HUES6 (cell line): Measurements from ENCODE around the gene AARS2.

Experiments
- H3K27ac ChIP-seq: 2 replicates; pipeline ENCODE4 v1.7.0; 2013; ENCODE audit warnings: low read depth, mild to moderate bottlenecking, low read length, inconsistent platforms
- H3K27me3 ChIP-seq: 2 replicates; pipeline ENCODE4 v1.6.1; 2013; ENCODE audit warnings: low read length; ENCODE audit not compliant: control insufficient read depth, insufficient read depth
- H3K36me3 ChIP-seq: 2 replicates; pipeline ENCODE4 v1.6.1; 2013; ENCODE audit warnings: low read length; ENCODE audit not compliant: control insufficient read depth, insufficient read depth
- H3K4me1 ChIP-seq: 2 replicates; pipeline ENCODE4 v1.6.1; 2013; ENCODE audit warnings: low read length; ENCODE audit not compliant: control insufficient read depth, insufficient read depth
- H3K4me3 ChIP-seq: 2 replicates; pipeline ENCODE4 v1.5.1; 2013; ENCODE audit warnings: low read depth, low read length
- H3K9ac ChIP-seq: one replicate; pipeline ENCODE4 v1.6.1; 2013; ENCODE audit warnings: mild to moderate bottlenecking, low read length
- H3K9me3 ChIP-seq: 2 replicates; pipeline ENCODE4 v1.6.1; 2013; ENCODE audit warnings: low read depth, low read length; ENCODE audit not compliant: control insufficient read depth, insufficient read depth

The AARS2 gene

DNA sequence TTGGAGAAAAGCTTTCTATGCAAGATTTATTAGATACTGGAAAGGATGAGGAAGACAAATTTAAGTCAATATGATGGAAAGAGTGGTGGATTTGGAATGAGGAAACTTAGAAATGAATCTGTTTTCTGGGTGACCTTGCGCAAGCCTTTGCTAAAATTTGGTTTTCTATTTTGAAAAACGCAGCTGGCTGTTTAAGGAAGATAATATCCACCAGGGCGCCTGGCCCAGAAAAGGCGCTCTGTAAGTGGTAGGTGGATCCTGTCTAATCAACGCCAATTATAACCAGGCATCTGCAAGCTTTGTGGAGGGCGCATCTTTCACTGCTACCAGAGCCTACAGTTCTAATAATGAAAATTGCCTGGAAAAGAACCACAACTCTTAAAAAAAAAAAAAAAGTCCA, 28.9 kb upstream of the AARS2 start:
- Histone ChIP-seq H3K27ac (no peak overlapping the region), H3K9me3 (no peaks in the 10 kb centered on the region), H3K4me3 (no peak overlapping the region), H3K36me3 (no peaks in the 10 kb centered on the region), H3K27me3 (peaks cover 31% of the 10 kb centered on the region), H3K9ac (no peak overlapping the region), H3K4me1 (peaks cover 3% of the 10 kb centered on the region; the same call in 1 of the 2 replicates)

DNA sequence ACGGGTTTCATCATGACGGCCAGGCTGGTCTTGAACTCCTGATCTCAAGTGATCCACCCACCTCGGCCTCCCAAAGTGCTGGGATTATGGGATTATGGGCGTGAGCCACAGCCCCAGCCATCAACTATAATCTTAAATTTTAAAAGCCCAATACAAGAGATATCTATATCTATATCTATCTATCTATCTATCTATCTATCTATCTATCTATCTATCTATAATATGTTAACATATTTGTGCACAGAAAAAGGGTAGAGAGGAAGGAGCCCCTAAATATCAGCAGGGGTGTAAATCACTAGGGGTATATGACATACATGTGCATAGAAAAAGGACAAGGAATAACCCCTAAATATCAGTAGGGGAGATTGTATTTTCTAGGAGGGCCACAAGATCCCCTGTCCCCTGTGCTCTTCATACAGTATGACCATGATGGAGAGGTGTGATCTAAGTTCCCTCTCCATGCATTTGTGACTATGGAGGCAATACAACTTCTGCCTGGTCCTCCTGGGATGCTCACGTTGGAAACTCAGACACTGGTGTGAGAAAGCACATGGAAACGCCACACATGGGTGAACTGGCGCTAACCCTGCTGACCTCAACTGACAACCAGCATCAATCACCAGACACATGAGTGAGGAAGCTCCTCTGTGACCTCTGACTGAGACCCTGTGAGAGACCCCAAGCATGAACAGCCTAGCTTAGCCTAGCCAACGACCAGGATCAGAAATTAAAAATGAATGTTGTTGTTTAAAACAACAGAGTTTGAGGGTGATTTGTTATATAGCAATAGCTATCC, 28.1 kb upstream of the AARS2 start:
- Histone ChIP-seq H3K36me3 (no peaks in the 10 kb centered on the region), H3K4me1 (peaks cover 4% of the 10 kb centered on the region; the same call in 1 of the 2 replicates), H3K4me3 (no peak overlapping the region), H3K9me3 (no peaks in the 10 kb centered on the region), H3K9ac (no peak overlapping the region), H3K27me3 (peaks cover 31% of the 10 kb centered on the region), H3K27ac (no peak overlapping the region)

DNA sequence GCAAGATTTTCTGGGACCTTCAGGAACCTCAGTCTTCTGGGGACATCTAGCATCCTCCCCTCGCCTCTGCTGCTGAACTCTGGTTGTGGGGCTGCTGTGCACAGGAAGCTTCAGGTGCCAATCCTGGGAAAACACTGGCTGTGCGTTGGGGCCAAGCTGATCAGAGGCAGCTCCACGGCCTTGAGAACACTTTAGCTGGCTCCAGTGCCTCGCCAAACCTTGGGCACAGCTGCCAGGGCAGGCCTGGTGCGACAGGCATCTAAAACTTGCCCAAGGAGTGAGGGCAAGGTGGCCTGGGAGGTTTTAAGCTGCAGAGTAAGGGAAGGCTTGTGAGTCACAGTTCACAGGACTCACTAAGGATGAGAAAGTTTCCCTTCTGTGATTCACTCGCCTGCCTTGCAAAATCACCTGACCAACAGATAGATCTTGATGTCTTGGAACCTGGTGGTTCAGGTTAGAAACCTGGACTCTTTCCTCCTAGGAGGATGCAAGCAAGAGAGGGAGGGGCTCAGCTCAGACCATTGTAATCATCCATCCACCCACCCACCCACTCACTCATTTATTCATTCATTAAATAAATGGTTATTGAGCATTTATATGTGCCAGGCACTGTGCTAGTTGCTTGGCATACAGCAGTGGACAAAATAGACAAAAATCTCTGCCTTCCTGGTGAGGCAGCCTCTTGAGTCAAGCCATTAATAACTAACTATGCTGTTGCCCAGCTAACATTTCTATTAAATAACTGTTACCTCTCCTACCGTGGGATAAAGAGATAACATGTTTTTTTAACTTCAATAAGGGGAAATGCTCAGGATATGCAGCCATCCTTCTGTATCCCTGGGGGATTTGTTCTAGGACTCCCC, 26.8 kb upstream of the AARS2 start:
- Histone ChIP-seq H3K27me3 (peaks cover 31% of the 10 kb centered on the region), H3K9me3 (no peaks in the 10 kb centered on the region), H3K4me1 (peaks cover 11% of the 10 kb centered on the region), H3K9ac (no peak overlapping the region), H3K4me3 (no peak overlapping the region), H3K27ac (no peak overlapping the region), H3K36me3 (no peaks in the 10 kb centered on the region)

DNA sequence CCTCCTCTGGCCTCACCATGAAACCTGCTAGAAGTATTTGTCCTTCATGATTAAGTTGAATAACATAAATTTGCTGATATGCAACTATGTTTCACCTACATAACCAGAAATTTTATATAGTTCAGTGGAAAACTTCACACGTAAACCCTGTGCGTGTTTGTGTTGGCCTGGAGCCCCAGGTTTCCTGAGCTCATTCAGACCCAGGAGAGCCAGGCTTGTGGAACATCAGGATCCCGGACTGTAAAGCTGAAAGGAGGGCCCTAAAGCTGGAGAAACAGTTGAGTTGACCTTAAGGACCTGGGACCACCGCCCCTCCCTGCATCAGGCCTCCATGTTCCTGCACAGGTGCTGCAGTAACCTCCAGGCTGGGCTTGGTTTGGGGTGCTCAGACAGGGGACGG, 26.2 kb upstream of the AARS2 start:
- no peak overlapping the region for H3K9ac ChIP-seq
- no peaks in the 10 kb centered on the region for H3K9me3 ChIP-seq
- H3K4me3 ChIP-seq = no peak overlapping the region
- H3K36me3 ChIP-seq = no peaks in the 10 kb centered on the region
- H3K27me3 ChIP-seq = peaks cover 31% of the 10 kb centered on the region
- peaks cover 11% of the 10 kb centered on the region for H3K4me1 ChIP-seq
- H3K27ac ChIP-seq = no peak overlapping the region

DNA sequence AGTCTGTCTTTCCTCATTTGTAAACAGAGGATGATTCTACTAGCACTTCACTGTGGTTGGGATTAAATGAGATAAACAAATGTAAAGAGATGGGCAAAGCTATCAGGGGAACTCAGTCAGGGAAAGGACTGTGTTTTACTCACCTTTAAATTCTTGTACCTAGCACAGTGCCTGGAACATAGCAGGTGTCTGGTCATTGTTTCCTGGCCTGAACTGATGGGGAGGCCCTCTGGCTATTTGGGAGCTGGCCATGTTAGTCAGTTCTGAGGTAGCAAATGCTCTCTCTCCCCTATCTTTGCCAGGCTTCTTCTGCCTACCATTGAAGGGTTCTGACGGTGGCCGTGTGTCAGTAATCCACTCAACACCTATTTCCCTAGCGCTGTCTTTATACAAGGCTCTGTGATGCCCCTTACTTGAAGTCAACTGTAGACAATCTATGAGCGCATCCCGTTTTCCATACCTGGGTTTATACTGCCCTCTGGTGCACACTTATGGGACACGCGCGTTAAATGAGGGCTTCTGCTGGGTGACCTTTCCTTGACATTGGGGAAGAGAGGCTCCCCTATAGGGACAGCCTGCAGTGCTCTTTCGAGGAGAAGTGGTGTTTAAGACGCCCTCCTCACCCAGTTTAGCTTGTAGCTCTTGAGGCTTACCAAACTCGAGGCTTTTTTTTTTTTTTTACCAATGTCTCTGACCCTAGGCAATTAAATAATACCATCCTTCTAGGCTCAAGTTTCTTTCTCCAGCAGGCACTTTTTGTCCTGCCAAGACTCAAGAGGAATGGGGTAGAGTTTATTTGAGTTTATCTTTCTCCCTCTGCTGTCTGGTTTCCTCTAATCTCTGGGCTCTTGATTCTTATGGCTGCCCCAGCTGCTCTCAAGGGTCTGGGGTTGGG, 25.3 kb upstream of the AARS2 start:
- H3K9ac ChIP-seq = no peak overlapping the region

DNA sequence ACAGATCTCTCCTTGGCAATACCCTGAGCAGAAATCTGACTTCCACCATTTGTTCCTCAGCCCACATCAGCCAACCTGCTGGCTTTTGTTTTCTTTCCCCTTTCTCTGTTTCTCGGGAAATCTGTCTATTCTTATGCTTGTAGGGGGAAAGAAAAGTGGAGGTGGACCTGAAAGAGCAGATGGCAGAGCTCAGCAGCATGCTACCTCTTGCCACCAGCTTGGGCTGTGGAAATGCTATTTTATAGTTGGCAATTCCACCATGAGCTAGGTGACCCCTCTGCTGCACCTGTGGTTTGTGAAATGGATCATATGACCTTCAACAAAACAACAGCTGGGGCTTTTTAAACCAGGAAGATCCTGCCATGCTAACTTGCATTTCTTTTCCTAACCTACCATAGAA, 22.5 kb upstream of the AARS2 start:
- no peak overlapping the region for H3K9ac ChIP-seq
- peaks cover 8% of the 10 kb centered on the region for H3K4me1 ChIP-seq
- H3K9me3 ChIP-seq = no peaks in the 10 kb centered on the region
- no peak overlapping the region for H3K4me3 ChIP-seq
- H3K27me3 ChIP-seq = no peaks in the 10 kb centered on the region
- no peaks in the 10 kb centered on the region for H3K36me3 ChIP-seq
- no peak overlapping the region for H3K27ac ChIP-seq

More for the DNA sequence above, 25.3 kb upstream of the AARS2 start:
- no peaks in the 10 kb centered on the region for H3K36me3 ChIP-seq
- peaks cover 11% of the 10 kb centered on the region for H3K4me1 ChIP-seq
- no peak overlapping the region for H3K27ac ChIP-seq
- H3K27me3 ChIP-seq = peaks cover 23% of the 10 kb centered on the region
- no peak overlapping the region for H3K4me3 ChIP-seq
- H3K9me3 ChIP-seq = no peaks in the 10 kb centered on the region

DNA sequence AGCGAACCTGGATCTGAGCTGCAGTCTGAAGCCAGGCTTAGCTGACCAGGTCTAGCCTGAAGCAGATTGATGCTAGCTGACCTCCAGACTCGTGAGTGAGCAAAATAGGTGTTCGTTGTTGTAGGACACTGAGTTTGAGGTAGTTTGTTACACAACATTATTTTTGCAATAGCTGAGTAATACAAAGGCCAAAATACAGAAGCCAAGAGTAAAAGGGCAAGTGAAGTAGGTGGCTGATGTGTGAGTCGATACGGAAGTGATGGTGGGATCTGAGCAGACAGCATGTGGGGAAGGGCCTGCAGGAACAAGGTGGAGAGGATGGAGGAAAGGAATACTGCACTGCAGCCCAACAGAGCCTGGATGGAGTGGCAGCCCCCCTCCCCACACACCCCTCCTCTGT, 20.8 kb upstream of the AARS2 start:
- Histone ChIP-seq H3K36me3 (no peaks in the 10 kb centered on the region), H3K9ac (no peak overlapping the region), H3K4me1 (peaks cover 10% of the 10 kb centered on the region), H3K4me3 (no peak overlapping the region), H3K27ac (no peak overlapping the region), H3K27me3 (peaks cover 11% of the 10 kb centered on the region), H3K9me3 (no peaks in the 10 kb centered on the region)

DNA sequence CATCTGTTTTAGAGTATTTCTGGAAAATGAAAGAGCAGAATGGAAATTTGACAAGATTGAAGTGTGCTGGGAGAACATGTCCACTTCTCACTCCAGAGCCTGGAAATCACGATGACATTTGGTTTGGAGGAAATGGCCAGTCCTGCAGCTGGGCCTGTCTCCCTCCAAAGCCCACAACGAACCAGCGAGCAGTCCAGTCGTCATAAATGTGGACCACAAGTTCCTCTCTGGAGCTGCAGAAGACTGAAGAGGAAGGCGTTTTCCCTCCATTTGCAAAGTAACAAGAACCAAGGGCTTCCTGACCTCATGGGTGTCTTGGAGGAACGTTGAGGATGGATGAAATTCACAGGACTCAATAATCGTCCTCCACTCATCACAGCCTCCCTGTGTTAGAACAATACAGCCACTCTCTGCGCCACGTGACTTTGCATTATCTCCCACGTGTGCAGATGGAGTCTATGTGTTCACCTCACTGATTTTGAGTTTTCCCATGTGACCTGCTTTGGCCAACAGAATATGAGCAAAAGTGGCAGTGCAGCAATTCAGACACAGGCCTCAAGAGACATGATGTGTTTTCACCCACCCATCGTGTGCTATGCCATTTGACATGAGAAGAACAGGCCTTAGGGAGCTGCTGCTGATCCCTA, 20.2 kb upstream of the AARS2 start:
- H3K4me1 ChIP-seq = peaks cover 11% of the 10 kb centered on the region
- no peak overlapping the region for H3K9ac ChIP-seq
- no peaks in the 10 kb centered on the region for H3K9me3 ChIP-seq
- no peak overlapping the region for H3K4me3 ChIP-seq
- no peaks in the 10 kb centered on the region for H3K36me3 ChIP-seq
- H3K27me3 ChIP-seq = peaks cover 11% of the 10 kb centered on the region
- H3K27ac ChIP-seq = no peak overlapping the region

DNA sequence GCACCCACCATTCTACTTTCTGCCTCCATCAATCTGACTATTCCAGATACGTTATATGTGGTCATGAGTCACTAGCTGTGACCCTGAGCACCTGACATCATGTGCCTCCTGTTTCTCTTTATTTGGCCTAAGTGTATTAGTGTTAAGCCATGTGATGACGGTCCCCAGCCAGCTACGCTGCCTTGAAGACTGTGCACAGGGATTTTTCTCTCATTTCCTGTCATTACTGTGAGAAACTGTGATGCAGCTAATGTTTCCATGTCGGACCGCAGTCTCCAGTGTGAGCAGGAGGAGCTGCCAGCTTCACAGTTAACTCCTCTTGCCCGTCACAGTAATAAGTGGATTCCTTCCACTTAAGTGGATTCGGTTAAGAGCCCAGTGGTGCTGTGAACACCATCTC, 19.4 kb upstream of the AARS2 start:
- Histone ChIP-seq H3K27ac (no peak overlapping the region), H3K4me3 (no peak overlapping the region), H3K27me3 (peaks cover 11% of the 10 kb centered on the region), H3K9ac (no peak overlapping the region), H3K4me1 (peaks cover 19% of the 10 kb centered on the region), H3K9me3 (no peaks in the 10 kb centered on the region), H3K36me3 (no peaks in the 10 kb centered on the region)

DNA sequence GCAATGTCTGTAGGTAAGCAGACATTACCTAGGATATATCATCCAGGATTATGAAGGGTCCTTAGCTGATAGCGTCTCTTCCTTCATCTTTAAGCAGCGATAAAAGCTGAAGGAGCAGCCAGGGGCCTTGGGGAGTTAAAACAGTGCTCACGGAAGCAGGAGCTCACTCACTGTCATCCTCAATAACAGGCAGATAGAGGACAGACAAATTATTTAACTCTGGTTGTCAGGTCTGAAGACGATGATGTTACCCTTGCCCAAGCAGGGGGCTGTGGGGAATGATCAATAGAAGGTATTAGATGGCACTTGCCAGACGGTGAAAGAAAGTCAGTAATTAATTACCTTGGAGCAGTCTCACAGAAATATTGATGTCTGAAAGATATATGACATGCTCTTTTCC, 16.7 kb upstream of the AARS2 start:
- Histone ChIP-seq H3K4me1 (peaks cover 15% of the 10 kb centered on the region), H3K9ac (no peak overlapping the region), H3K9me3 (no peaks in the 10 kb centered on the region), H3K36me3 (no peaks in the 10 kb centered on the region), H3K4me3 (no peak overlapping the region), H3K27me3 (peaks cover 11% of the 10 kb centered on the region), H3K27ac (no peak overlapping the region)
